Neutrophil (primary cell): ENCODE measurements around the gene ARG2.

ENCODE experiments used
- H3K27ac ChIP-seq: fragments of 200-600 bp; sonication (generic); 2 replicates; pipeline ENCODE4 v1.5.1; 2016; ENCODE audit warnings: mild to moderate bottlenecking, moderate library complexity
- H3K27me3 ChIP-seq: fragments of 200-600 bp; sonication (generic); 2 replicates; pipeline ENCODE4 v1.6.0; 2016; ENCODE audit warnings: mild to moderate bottlenecking
- H3K36me3 ChIP-seq: fragments of 200-600 bp; sonication (generic); 2 replicates; pipeline ENCODE4 v1.5.1; 2017
- H3K4me1 ChIP-seq, 2 experiments: fragments of 200-600 bp in 1 of 2; sonication (generic) in 1 of 2; 1 replicate in 1 of 2; 2 replicates in 1 of 2; pipeline versions ENCODE4 v1.5.1 to v1.6.1; 2013 to 2016; ENCODE audit warnings: low read depth in 1 of 2, low read length in 1 of 2, mild to moderate bottlenecking in 1 of 2, moderate library complexity in 1 of 2; ENCODE audit not compliant: control insufficient read depth in 1 of 2, insufficient read depth in 1 of 2
- H3K4me3 ChIP-seq, 2 experiments: fragments of 200-600 bp in 1 of 2; sonication (generic) in 1 of 2; 1 replicate in 1 of 2; 2 replicates in 1 of 2; pipeline ENCODE4 v1.5.1; 2013 to 2016; ENCODE audit warnings: low read depth in 1 of 2, low read length in 1 of 2, mild to moderate bottlenecking in 1 of 2, moderate library complexity in 1 of 2
- H3K9me3 ChIP-seq: fragments of 200-600 bp; sonication (generic); 2 replicates; pipeline ENCODE4 v1.5.1; 2016
- TF ChIP-seq, protein P1 (sequence below): fragments of 200-600 bp; sonication (generic); IDR thresholded peaks from 2 replicates; pipeline ENCODE4 v1.5.1; 2016; ENCODE audit warnings: antibody characterized with exemption

The ARG2 gene

DNA sequence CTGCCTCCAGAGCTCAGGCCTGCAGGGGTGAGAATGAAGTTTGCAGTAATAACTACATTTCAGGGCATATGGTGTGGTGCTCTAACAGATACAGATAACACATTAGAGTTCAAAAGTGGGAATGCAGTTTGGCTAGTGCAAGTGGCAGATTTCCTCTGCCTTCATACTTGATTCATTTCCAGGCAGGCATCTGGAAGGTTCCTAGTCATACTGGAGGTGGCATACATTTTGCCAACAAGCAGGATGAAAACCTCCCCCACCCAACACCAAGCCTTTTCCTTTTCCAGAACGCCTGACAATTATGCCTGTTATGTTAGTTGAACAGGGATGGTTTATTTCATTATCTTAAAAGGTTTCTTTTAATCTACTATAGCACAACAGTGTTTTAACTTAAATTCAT, 30.4 kb downstream of the ARG2 start:
- Histone ChIP-seq H3K4me3 (no peak overlapping the region), H3K27me3 (no peaks in the 10 kb centered on the region), H3K9me3 (no peaks in the 10 kb centered on the region), H3K27ac (no peak overlapping the region), H3K4me1 (no peaks in the 10 kb centered on the region), H3K36me3 (peaks cover 99% of the 10 kb centered on the region)
- TF ChIP-seq, protein P1, sequence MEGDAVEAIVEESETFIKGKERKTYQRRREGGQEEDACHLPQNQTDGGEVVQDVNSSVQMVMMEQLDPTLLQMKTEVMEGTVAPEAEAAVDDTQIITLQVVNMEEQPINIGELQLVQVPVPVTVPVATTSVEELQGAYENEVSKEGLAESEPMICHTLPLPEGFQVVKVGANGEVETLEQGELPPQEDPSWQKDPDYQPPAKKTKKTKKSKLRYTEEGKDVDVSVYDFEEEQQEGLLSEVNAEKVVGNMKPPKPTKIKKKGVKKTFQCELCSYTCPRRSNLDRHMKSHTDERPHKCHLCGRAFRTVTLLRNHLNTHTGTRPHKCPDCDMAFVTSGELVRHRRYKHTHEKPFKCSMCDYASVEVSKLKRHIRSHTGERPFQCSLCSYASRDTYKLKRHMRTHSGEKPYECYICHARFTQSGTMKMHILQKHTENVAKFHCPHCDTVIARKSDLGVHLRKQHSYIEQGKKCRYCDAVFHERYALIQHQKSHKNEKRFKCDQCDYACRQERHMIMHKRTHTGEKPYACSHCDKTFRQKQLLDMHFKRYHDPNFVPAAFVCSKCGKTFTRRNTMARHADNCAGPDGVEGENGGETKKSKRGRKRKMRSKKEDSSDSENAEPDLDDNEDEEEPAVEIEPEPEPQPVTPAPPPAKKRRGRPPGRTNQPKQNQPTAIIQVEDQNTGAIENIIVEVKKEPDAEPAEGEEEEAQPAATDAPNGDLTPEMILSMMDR = no peak

DNA sequence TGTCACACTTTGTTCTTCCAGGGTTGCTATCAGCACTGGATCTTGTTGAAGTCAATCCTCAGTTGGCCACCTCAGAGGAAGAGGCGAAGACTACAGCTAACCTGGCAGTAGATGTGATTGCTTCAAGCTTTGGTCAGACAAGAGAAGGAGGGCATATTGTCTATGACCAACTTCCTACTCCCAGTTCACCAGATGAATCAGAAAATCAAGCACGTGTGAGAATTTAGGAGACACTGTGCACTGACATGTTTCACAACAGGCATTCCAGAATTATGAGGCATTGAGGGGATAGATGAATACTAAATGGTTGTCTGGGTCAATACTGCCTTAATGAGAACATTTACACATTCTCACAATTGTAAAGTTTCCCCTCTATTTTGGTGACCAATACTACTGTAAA, 31.0 kb downstream of the ARG2 start:
- TF ChIP-seq, protein P1 = no peak
- no peaks in the 10 kb centered on the region for H3K27me3 ChIP-seq
- no peaks in the 10 kb centered on the region for H3K4me1 ChIP-seq
- H3K27ac ChIP-seq = no peak overlapping the region
- H3K9me3 ChIP-seq = no peaks in the 10 kb centered on the region
- H3K36me3 ChIP-seq = peaks cover 99% of the 10 kb centered on the region
- H3K4me3 ChIP-seq = no peak overlapping the region

DNA sequence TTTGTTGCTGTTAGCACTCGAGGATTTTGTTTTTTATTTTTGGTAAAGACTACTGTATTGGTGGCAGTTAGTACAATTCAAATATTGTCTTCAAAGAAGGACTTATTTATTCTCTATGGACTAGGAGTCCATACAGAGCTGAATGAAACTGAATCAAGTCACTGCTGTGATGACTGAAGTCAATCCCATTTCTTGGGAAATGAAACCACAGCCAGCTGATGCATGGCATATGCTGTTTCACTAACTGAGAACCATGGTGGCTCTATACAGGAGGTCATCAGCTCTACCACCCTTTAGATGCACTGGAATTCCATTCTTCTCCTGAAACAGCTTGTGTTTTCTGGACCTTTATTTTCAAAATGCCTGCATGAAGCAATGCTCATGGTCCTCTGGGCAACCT, 32.5 kb downstream of the ARG2 start:
- H3K9me3 ChIP-seq = no peaks in the 10 kb centered on the region
- H3K27me3 ChIP-seq = no peaks in the 10 kb centered on the region
- no peak overlapping the region for H3K27ac ChIP-seq
- no peaks in the 10 kb centered on the region for H3K4me1 ChIP-seq
- peaks cover 99% of the 10 kb centered on the region for H3K36me3 ChIP-seq
- TF ChIP-seq, protein P1 = no peak
- no peak overlapping the region for H3K4me3 ChIP-seq

DNA sequence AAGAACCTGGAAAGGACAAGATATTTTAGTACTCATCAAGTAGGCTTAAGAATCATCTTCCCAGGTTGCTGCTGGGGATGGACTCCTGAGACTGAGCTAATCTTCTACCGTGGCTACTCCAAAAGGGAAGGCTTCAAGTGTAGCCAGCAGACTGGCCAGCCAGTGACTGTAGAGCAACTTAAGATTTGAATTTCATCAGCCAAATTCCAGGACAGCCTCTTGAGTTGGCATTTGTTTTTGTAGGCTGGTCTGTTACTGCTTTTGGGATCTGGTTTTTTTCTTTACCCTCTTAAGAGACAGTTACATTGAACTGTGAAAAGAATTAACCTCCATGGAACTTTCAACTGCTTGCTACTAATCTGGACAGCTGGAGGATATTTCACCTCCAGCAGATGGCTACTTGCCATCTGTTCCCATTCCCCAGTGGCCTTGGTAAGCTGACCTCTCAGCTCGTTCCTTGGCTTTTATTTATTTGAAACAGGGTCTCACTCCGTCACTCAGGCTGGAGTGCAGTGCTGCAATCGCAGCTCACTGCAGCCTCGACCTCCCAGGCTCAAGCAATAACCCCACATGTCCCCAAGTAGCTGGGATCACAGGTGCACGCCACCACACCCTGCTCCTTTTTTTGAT, 34.0 kb downstream of the ARG2 start:
- no peaks in the 10 kb centered on the region for H3K4me1 ChIP-seq
- H3K27me3 ChIP-seq = no peaks in the 10 kb centered on the region
- TF ChIP-seq, protein P1 = no peak
- H3K36me3 ChIP-seq = peaks cover 98% of the 10 kb centered on the region
- H3K4me3 ChIP-seq = no peak overlapping the region
- no peak overlapping the region for H3K27ac ChIP-seq
- no peaks in the 10 kb centered on the region for H3K9me3 ChIP-seq

DNA sequence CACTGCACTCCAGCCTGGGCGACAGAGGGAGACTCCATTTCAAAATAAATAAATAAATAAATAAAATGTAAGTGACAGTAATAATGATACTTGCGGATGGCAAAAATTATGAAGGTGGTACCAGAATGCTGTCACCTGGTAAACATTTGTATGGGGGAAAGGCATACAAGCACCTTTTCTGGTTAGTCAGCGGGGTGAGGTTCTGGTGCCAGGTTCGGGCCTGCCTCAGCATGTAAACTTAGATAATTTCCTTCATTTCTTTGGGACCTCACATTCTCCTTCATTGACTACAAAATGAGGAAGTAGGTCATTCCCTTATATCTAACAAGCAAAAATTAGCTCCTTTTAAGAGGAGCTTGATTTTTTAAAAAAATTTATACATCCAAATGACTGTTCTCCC, 43.9 kb downstream of the ARG2 start:
- H3K27ac ChIP-seq = no peak overlapping the region

More for the DNA sequence above, 43.9 kb downstream of the ARG2 start:
- H3K4me3 ChIP-seq = no peak overlapping the region
- peaks cover 12% of the 10 kb centered on the region for H3K36me3 ChIP-seq
- TF ChIP-seq, protein P1 = no peak
- no peaks in the 10 kb centered on the region for H3K27me3 ChIP-seq
- no peaks in the 10 kb centered on the region for H3K9me3 ChIP-seq
- H3K4me1 ChIP-seq = peaks cover 0 to 16% of the 10 kb centered on the region in 2 experiments
